IgD-negative memory B cell (primary cell): ENCODE results near the gene SEMA6A. TPM values are rescaled to one million over a fixed set of nuclear protein-coding genes. Genes with fewer than 3 reads are reported as not detected.

Experiments used
- H3K27ac Mint-ChIP-seq, 3 donors: one replicate each; pipeline ENCODE4 v1.8.0; 2020 to 2022; ENCODE audit warnings: mild to moderate bottlenecking in 3 of 3, mixed read lengths in 3 of 3, moderate library complexity in 1 of 3
- H3K27me3 Mint-ChIP-seq: one replicate; pipeline ENCODE4 v1.8.0; 2021; ENCODE audit warnings: mixed read lengths
- H3K36me3 Mint-ChIP-seq: one replicate; pipeline ENCODE4 v1.8.0; 2020; ENCODE audit warnings: mild to moderate bottlenecking, mixed read lengths
- H3K4me1 Mint-ChIP-seq, 3 donors: one replicate each; pipeline ENCODE4 v1.8.0; 2020 to 2022; ENCODE audit warnings: mixed read lengths in 3 of 3, mild to moderate bottlenecking in 1 of 3
- H3K4me3 Mint-ChIP-seq, 4 donors: one replicate each; pipeline ENCODE4 v1.8.0; 2020 to 2022; ENCODE audit warnings: mild to moderate bottlenecking in 4 of 4, mixed read lengths in 4 of 4, moderate library complexity in 3 of 4
- H3K9me3 Mint-ChIP-seq, 3 donors: one replicate each; pipeline ENCODE4 v1.8.0; 2020 to 2021; ENCODE audit warnings: mixed read lengths in 3 of 3, mild to moderate bottlenecking in 1 of 3
- polyA plus RNA-seq: library from polyadenylated mRNA; unstranded; fragments of 300-500 nt; fragmentation: Illumina TruSeq; gene quantifications from one replicate; pipeline ENCODE4 v1.2.3, GENCODE V29; 2021

SEMA6A gene
- polyA plus RNA-seq, 1 donor from 2014 or later, result 1.2 TPM

DNA sequence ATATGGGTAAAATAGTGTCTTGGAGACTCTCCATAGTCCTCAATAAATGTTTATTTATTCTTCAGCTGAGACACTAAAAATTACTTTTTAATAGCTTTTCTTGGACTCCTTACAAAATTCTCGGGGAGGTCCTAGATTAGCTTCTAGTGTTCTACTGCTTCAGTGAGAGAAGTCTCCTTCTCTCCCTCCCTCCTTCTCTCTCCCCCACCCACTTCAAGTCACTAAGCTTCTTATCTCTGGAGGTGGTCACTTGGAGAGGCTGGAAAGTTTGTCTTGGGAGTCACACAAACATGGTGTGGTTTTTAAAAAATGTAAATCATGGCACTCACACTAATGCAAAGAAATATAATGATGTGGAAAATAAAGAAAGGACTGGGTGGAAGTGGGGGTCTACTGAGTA is 64.1 kb downstream of the SEMA6A start:
- Mint-ChIP-seq H3K9me3 (peaks cover 0 to 4% (median 0%) of the 10 kb centered on the region in 3 donors), H3K36me3 (peaks cover 8% of the 10 kb centered on the region), H3K27me3 (no peaks in the 10 kb centered on the region), H3K27ac (no peak overlapping the region), H3K4me1 (no peaks in the 10 kb centered on the region), H3K4me3 (no peak overlapping the region)

- Mint-ChIP-seq H3K27me3 (no peaks in the 10 kb centered on the region), H3K27ac (no peak overlapping the region), H3K4me1 (no peaks in the 10 kb centered on the region), H3K36me3 (peaks cover 8% of the 10 kb centered on the region), H3K4me3 (no peak overlapping the region), H3K9me3 (peaks cover 0 to 4% (median 0%) of the 10 kb centered on the region in 3 donors)
Measured at GRCh38 chr5:116509483-116510244, 65.0 kb downstream of the SEMA6A start.

- Mint-ChIP-seq H3K36me3 (peaks cover 10% of the 10 kb centered on the region), H3K27ac (no peak overlapping the region), H3K4me1 (no peaks in the 10 kb centered on the region)
Measured at GRCh38 chr5:116508835-116509234, 65.8 kb downstream of the SEMA6A start.

GRCh38 chr5:116507941-116508655 is 66.5 kb downstream of the SEMA6A start:
- Mint-ChIP-seq H3K4me3 (no peak overlapping the region), H3K36me3 (peaks cover 12% of the 10 kb centered on the region), H3K9me3 (no peaks in the 10 kb centered on the region), H3K27me3 (no peaks in the 10 kb centered on the region), H3K4me1 (no peaks in the 10 kb centered on the region), H3K27ac (no peak overlapping the region)

More at GRCh38 chr5:116508835-116509234, 65.8 kb downstream of the SEMA6A start:
- Mint-ChIP-seq H3K4me3 (no peak overlapping the region), H3K27me3 (no peaks in the 10 kb centered on the region), H3K9me3 (peaks cover 0 to 4% (median 0%) of the 10 kb centered on the region in 3 donors)

DNA sequence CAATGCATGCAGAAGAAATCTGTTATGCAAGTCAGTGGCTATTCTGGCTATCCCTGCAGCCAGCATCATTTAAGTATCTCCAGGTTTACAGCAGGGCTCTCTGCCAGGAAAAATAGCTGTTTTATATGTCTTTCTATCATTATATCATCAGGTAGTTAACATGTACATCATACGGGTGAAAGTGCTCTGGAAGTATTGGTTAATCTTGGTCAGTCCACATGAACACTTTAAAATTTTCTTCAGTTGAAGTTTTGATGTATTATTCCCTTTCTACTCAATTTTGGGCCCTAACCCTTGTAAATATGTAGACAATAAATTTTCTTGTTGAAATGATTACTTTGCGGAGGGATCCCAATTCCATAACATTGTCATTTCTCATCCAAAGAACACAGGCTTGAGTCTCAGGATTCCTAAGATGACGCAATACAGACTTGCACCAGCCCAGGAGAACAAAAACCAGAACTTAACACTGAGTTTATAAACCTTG is 67.5 kb downstream of the SEMA6A start:
- Mint-ChIP-seq H3K4me1 (no peaks in the 10 kb centered on the region), H3K4me3 (no peak overlapping the region), H3K9me3 (no peaks in the 10 kb centered on the region), H3K27ac (peak overlapping the region in 1 of 3 donors; percentile 6), H3K36me3 (peaks cover 11% of the 10 kb centered on the region), H3K27me3 (no peaks in the 10 kb centered on the region)

DNA sequence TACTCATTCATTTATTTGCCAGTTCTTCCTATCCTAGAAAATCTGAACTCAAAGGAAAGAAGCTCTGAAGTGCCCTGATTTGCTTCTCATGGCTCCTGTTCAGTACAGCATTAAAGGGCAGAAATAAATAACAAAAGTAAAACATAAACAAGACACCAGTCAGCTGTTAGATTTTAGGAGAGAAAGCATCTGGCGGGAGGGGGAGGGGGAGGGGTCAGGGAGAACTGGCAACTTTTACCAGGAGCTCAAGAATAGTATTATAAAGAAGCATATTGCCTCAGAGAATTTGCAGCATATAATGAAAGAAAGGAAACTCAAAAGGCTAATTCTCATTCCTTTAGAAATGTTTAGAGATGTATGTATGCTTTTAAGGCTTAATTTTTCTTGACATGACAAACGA is 68.1 kb downstream of the SEMA6A start:
- Mint-ChIP-seq H3K27me3 (no peaks in the 10 kb centered on the region), H3K27ac (no peak overlapping the region), H3K36me3 (peaks cover 9% of the 10 kb centered on the region), H3K9me3 (no peaks in the 10 kb centered on the region), H3K4me1 (no peaks in the 10 kb centered on the region), H3K4me3 (no peak overlapping the region)

GRCh38 chr5:116504593-116505166 is 69.9 kb downstream of the SEMA6A start:
- Mint-ChIP-seq H3K27ac (no peak overlapping the region), H3K9me3 (no peaks in the 10 kb centered on the region), H3K36me3 (peaks cover 12% of the 10 kb centered on the region), H3K4me1 (no peaks in the 10 kb centered on the region), H3K4me3 (no peak overlapping the region), H3K27me3 (no peaks in the 10 kb centered on the region)

DNA sequence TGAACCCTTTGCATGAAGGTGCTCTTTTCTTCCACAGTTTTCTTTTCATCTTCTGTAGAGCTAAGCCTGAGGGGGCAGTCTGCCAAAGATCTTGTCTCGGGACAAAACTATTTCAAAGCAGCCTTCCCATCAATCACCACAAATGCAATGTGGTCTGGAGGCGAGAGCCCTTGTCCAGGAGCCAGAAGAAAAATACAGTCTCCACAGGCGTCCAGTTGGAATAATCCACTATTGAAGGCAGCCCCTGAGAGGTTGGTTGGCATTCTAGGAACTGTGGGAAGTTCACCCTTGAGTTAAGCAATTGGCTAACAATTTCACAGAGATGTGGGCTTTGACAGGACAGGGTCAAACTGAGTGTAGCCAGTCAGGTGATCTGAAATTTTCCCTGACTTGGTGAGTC is 72.0 kb downstream of the SEMA6A start:
- Mint-ChIP-seq H3K9me3 (no peaks in the 10 kb centered on the region), H3K4me3 (no peak overlapping the region), H3K27ac (no peak overlapping the region), H3K36me3 (peaks cover 11% of the 10 kb centered on the region), H3K4me1 (no peaks in the 10 kb centered on the region), H3K27me3 (no peaks in the 10 kb centered on the region)

DNA sequence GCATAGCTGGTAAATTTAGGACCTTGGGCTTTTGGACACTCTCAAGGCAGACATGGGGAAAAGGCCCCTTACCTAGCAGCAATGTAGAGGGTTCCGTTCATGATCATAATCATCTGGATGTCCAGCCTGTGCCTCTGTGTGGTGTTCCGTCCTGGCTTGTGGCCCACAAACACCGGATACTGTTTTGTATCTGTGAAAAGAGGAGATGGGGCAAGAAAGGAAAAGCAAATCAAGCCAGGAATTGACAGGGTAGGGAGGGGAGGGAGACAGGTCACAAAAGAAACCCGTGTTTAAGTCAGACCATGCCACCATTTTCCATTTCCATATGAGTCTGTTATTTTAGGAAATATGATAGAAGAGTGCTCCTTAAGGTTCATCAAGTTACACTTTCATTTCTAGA is 72.5 kb downstream of the SEMA6A start:
- no peak overlapping the region for H3K27ac Mint-ChIP-seq
- H3K4me3 Mint-ChIP-seq, result no peak overlapping the region
- no peaks in the 10 kb centered on the region for H3K4me1 Mint-ChIP-seq
- no peaks in the 10 kb centered on the region for H3K9me3 Mint-ChIP-seq
- no peaks in the 10 kb centered on the region for H3K27me3 Mint-ChIP-seq
- peaks cover 11% of the 10 kb centered on the region for H3K36me3 Mint-ChIP-seq

DNA sequence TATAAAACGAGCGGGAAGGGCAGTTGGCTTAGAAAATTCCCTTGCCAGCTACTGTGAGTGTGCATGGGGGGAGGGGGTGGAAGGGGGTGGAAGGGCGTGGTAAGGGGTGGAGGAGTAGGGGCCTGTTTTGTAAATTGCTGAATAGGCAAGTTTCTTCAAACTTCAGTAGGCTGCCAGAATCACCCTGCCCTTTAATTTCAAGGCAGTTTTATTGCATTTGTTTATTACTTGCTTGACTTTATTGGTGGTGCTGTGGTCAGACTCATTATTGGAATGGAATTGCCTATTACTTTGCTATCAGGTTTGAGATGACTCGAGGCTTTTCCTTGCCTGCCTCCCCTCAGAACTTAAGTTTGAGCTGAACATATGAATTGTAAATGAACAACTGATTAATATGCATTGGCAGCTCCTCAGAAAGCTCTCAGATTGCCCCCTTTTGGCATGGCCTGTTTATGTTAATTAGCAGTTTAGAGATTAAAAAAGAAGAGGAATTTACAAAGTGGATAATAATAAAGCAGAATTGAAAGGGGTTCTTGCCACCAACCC is 76.0 kb downstream of the SEMA6A start:
- peaks cover 7% of the 10 kb centered on the region for H3K36me3 Mint-ChIP-seq
- H3K4me3 Mint-ChIP-seq, result no peak overlapping the region
- no peaks in the 10 kb centered on the region for H3K9me3 Mint-ChIP-seq
- H3K27me3 Mint-ChIP-seq, result no peaks in the 10 kb centered on the region
- H3K4me1 Mint-ChIP-seq, result peaks cover 0 to 3% (median 3%) of the 10 kb centered on the region in 3 donors
- no peak overlapping the region for H3K27ac Mint-ChIP-seq

- Mint-ChIP-seq H3K4me3 (no peak overlapping the region), H3K27me3 (no peaks in the 10 kb centered on the region), H3K36me3 (peaks cover 6% of the 10 kb centered on the region), H3K4me1 (peaks cover 2 to 5% (median 3%) of the 10 kb centered on the region in 3 donors), H3K9me3 (no peaks in the 10 kb centered on the region), H3K27ac (no peak overlapping the region)
Measured at GRCh38 chr5:116497631-116498030, 77.0 kb downstream of the SEMA6A start.

GRCh38 chr5:116495786-116496357 is 78.8 kb downstream of the SEMA6A start:
- Mint-ChIP-seq H3K27ac (no peak overlapping the region), H3K27me3 (no peaks in the 10 kb centered on the region), H3K4me3 (no peak overlapping the region), H3K4me1 (peaks cover 3 to 11% (median 6%) of the 10 kb centered on the region in 3 donors), H3K36me3 (peaks cover 4% of the 10 kb centered on the region), H3K9me3 (no peaks in the 10 kb centered on the region)

- peaks cover 3% of the 10 kb centered on the region for H3K36me3 Mint-ChIP-seq
- no peak overlapping the region for H3K27ac Mint-ChIP-seq
- no peak overlapping the region for H3K4me3 Mint-ChIP-seq
- no peaks in the 10 kb centered on the region for H3K9me3 Mint-ChIP-seq
- peaks cover 4 to 11% (median 6%) of the 10 kb centered on the region in 3 donors for H3K4me1 Mint-ChIP-seq
- no peaks in the 10 kb centered on the region for H3K27me3 Mint-ChIP-seq
Measured at GRCh38 chr5:116494784-116495450, 79.7 kb downstream of the SEMA6A start.

DNA sequence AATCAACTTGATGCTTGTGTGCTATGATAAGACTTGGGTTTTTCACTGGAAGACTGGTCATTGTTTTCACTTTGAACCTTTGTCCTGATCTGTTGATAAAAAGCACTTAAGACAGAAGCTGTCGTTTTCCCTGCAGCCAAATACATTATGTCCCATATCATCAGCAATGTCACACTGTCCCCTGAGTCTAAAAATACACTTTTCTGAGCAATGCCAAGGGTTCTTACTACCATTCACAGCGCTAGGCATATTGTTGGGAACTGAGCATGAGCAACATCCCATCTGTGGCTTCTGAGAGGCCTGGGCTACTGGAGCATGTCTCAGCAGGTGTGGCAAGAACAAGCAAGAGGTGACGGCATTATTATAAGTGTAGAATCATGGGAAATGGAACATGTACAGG is 81.8 kb downstream of the SEMA6A start:
- H3K9me3 Mint-ChIP-seq, result no peaks in the 10 kb centered on the region
- no peaks in the 10 kb centered on the region for H3K27me3 Mint-ChIP-seq
- peak overlapping the region in 1 of 3 donors; percentile 4 for H3K27ac Mint-ChIP-seq
- peaks cover 4 to 11% (median 6%) of the 10 kb centered on the region in 3 donors for H3K4me1 Mint-ChIP-seq
- no peaks in the 10 kb centered on the region for H3K36me3 Mint-ChIP-seq
- H3K4me3 Mint-ChIP-seq, result no peak overlapping the region
